ENCODE measurements around the gene CCDC197.

Gene CCDC197

GRCh38 chr14:94008234-94008633, 11.1 kb downstream of the CCDC197 start:
- CTCF ChIA-PET: no interaction called here
- no peak overlapping the region for H3K4me3 ChIP-seq (ENCODE audit: low read depth, low read length)
- H3K9me3 ChIP-seq (ENCODE audit: control insufficient read depth, insufficient read depth, low read depth, low read length): no peaks in the 10 kb centered on the region
- peaks cover 3% of the 10 kb centered on the region; the same call in 1 of the 2 replicates for H3K4me1 ChIP-seq (ENCODE audit: control insufficient read depth, insufficient read depth, low read length)
- H3K36me3 ChIP-seq (ENCODE audit: control insufficient read depth in 2 of 2, insufficient read depth in 1 of 2, low read length in 2 of 2): no peaks in the 10 kb centered on the region
- no peak for TF ChIP-seq ZNF302 (tag by site-specific recombination; IDR thresholded peaks at IDR 0.05; ENCODE audit: low read depth)
- 0 out of 2 replicates have a peak, but pooled peaks have one; percentile 34 for TF ChIP-seq ZNF768 (tag by site-specific recombination; IDR thresholded peaks at IDR 0.05)
- no peak overlapping the region for H3K27ac ChIP-seq (ENCODE audit: extremely low read depth, low read depth, low read length)
- POLR2A ChIA-PET: no interaction called here

- POLR2A ChIA-PET: no interaction called here
- CTCF ChIA-PET: interaction anchor here (1.4 kb wide), 1 partner anchor 70 kb away, joined by 6 read pairs; no protein-coding TSS in a partner anchor
- Histone ChIP-seq H3K27ac (ENCODE audit: extremely low read depth, low read depth, low read length) (no peak overlapping the region), H3K4me1 (ENCODE audit: control insufficient read depth, insufficient read depth, low read length) (peaks cover 3% of the 10 kb centered on the region; the same call in 1 of the 2 replicates), H3K4me3 (ENCODE audit: low read depth, low read length) (no peak overlapping the region), H3K9me3 (ENCODE audit: control insufficient read depth, insufficient read depth, low read depth, low read length) (no peaks in the 10 kb centered on the region), H3K36me3 (ENCODE audit: control insufficient read depth in 2 of 2, insufficient read depth in 1 of 2, low read length in 2 of 2) (no peaks in the 10 kb centered on the region)
- TF ChIP-seq ZNF354C (tag by site-specific recombination; IDR thresholded peaks at IDR 0.05; ENCODE audit: borderline replicate concordance, low read depth) (no peak), ZBTB17 (tag by site-specific recombination; IDR thresholded peaks at IDR 0.05) (no peak), ZNF529 (tag by site-specific recombination; IDR thresholded peaks at IDR 0.05; ENCODE audit: insufficient replicate concordance) (no peak), PRDM1 (tag by site-specific recombination; IDR thresholded peaks at IDR 0.05) (no peak), ZFHX2 (tag by site-specific recombination; conservative IDR thresholded peaks at IDR 0.05) (no peak), SETDB1 (IDR thresholded peaks at IDR 0.05; ENCODE audit: insufficient read length, low read length) (no peak), ZNF530 (tag by site-specific recombination; IDR thresholded peaks at IDR 0.05; ENCODE audit: low read depth) (no peak), ZNF169 (tag by site-specific recombination; IDR thresholded peaks at IDR 0.05) (no peak), ZNF585B (tag by site-specific recombination; IDR thresholded peaks at IDR 0.05) (no peak), ZNF768 (tag by site-specific recombination; IDR thresholded peaks at IDR 0.05) (no peak), ZNF677 (tag by site-specific recombination; IDR thresholded peaks at IDR 0.05) (no peak), ZNF639 (tag by site-specific recombination; IDR thresholded peaks at IDR 0.05) (no peak), ZNF214 (tag by site-specific recombination; IDR thresholded peaks at IDR 0.05; ENCODE audit: borderline replicate concordance) (no peak), ZNF148 (tag by site-specific recombination; IDR thresholded peaks at IDR 0.05; ENCODE audit: borderline replicate concordance) (no peak)
Observed at GRCh38 chr14:94009767-94010166, 12.7 kb downstream of the CCDC197 start.

- no peak overlapping the region for H3K4me3 ChIP-seq (ENCODE audit: low read depth, low read length)
- peaks cover 3% of the 10 kb centered on the region; the same call in 1 of the 2 replicates for H3K4me1 ChIP-seq (ENCODE audit: control insufficient read depth, insufficient read depth, low read length)
- TF ChIP-seq ZNF664 (tag by site-specific recombination; IDR thresholded peaks at IDR 0.05) (no peak), ZNF776 (tag by site-specific recombination; IDR thresholded peaks at IDR 0.05; ENCODE audit: borderline replicate concordance) (no peak), ZNF350 (tag by site-specific recombination; IDR thresholded peaks at IDR 0.05) (no peak), YY2 (tag by site-specific recombination; IDR thresholded peaks at IDR 0.05) (no peak), ZNF585B (tag by site-specific recombination; IDR thresholded peaks at IDR 0.05) (no peak), ZNF37A (tag by site-specific recombination; IDR thresholded peaks at IDR 0.05) (no peak), ZNF302 (tag by site-specific recombination; IDR thresholded peaks at IDR 0.05; ENCODE audit: low read depth) (no peak), ZNF677 (tag by site-specific recombination; IDR thresholded peaks at IDR 0.05) (no peak), ZBTB7A (tag by site-specific recombination; IDR thresholded peaks at IDR 0.05; ENCODE audit: low read depth) (no peak), ZNF404 (tag by site-specific recombination; IDR thresholded peaks at IDR 0.05) (no peak), ZNF600 (tag by site-specific recombination; IDR thresholded peaks at IDR 0.05) (no peak)
- ChIA-PET CTCF (interaction anchor here (1.8 kb wide), 1 partner anchor 71 kb away, joined by 11 read pairs; no protein-coding TSS in a partner anchor), POLR2A (no interaction called here)
- H3K27ac ChIP-seq (ENCODE audit: extremely low read depth, low read depth, low read length): no peak overlapping the region
- no peaks in the 10 kb centered on the region for H3K36me3 ChIP-seq (ENCODE audit: control insufficient read depth in 2 of 2, insufficient read depth in 1 of 2, low read length in 2 of 2)
- H3K9me3 ChIP-seq (ENCODE audit: control insufficient read depth, insufficient read depth, low read depth, low read length): no peaks in the 10 kb centered on the region
Observed at GRCh38 chr14:94010625-94011024, 13.5 kb downstream of the CCDC197 start.
